Left lung (tissue), 10 donors: ENCODE results near the gene COL15A1. TPM values are rescaled to one million over a fixed set of nuclear protein-coding genes. Genes with fewer than 3 reads are reported as not detected.

ENCODE experiments used
- ATAC-seq: fragments of 200-7000 bp; cut with Tn5 transposase; one replicate; pipeline ENCODE4 v1.9.1; 2020; ENCODE audit warnings: moderate library complexity
- DNase-seq, 4 donors: peaks; one replicate each; pipeline ENCODE4 v3.0.0-alpha.2; 2013 to 2020
- H3K27ac ChIP-seq, 2 donors: fragments of 200-600 bp; sonication (generic) in 1 of 2; one replicate each; pipeline versions ENCODE4 v1.5.0 to v1.8.0; 2020 to 2021
- H3K27me3 ChIP-seq, 2 donors: fragments of 200-600 bp; sonication (generic) in 1 of 2; one replicate each; pipeline versions ENCODE4 v1.5.0 to v1.8.0; 2020 to 2021
- H3K36me3 ChIP-seq, 2 donors: fragments of 200-600 bp; sonication (generic) in 1 of 2; one replicate each; pipeline versions ENCODE4 v1.5.0 to v1.8.0; 2020 to 2021
- H3K4me1 ChIP-seq, 2 donors: fragments of 200-600 bp; one replicate each; pipeline ENCODE4 v1.8.0; 2021
- H3K4me3 ChIP-seq, 2 donors: fragments of 200-600 bp; sonication (generic) in 1 of 2; one replicate each; pipeline versions ENCODE4 v1.5.0 to v1.8.0; 2020 to 2021; ENCODE audit warnings: mild to moderate bottlenecking in 1 of 2
- H3K9me3 ChIP-seq, 2 donors: fragments of 200-600 bp; sonication (generic) in 1 of 2; one replicate each; pipeline versions ENCODE4 v1.5.0 to v1.8.0; 2020 to 2021
- intact Hi-C, 2 donors: fragments of 100-400 bp; cut with DNase I; formaldehyde crosslinking; loops; one replicate each; pipeline versions ENCODE4 v1.11.2 to v1.14.2; 2022
- polyA plus RNA-seq, 6 donors: library from polyadenylated mRNA; unstranded; fragments of 120-200 nt; gene quantifications; one replicate each; pipeline ENCODE4 v1.2.1, GENCODE V29; 2013; ENCODE audit not compliant: insufficient read length in 6 of 6
- total RNA-seq, 2 donors: library from RNA; stranded (reverse); fragmentation: NEBNext Ultra II Directional; extraction: Animal tissue kit (Norgen Biotek cat#: 25700); gene quantifications; one replicate each; pipeline ENCODE4 v1.2.1, GENCODE V29; 2021
- TF ChIP-seq, protein P1 (sequence below), 2 donors: fragments of 200-600 bp; sonication (generic) in 1 of 2; IDR thresholded peaks; one replicate each; pipeline versions ENCODE4 v1.5.0 to v1.8.0; 2021; ENCODE audit warnings: antibody characterized with exemption in 2 of 2
- donor health status: DM: no; HTN: yes; CAD: no.
- donor health status: DM: no; HTN: no; CAD: no.

Gene COL15A1
- total and polyA plus RNA-seq, 8 donors: 2.4 to 58.4 (median 7.4) TPM

DNA sequence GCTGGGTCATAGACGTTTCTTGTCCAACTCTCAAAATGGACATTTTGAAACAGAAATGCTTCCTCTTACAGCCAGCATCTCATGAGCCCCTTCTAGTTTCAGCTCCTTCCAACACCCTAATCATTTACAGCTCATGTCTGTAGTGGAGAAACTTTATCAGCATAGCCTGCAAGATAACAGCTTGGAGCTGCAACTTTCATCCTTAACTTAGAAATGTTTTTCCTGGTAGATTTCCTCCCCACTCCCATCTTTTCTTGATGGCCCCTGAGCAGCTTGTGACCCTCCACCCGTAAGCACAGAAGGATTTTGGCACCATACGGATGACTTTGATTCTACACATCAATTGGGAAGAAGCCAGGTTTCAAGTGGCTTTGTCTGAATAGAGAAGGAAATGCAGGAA lies 107.7 kb downstream of the COL15A1 start:
- DNase-seq (no peak), ATAC-seq (no peak)
- Histone ChIP-seq H3K27me3 (peaks cover 0 to 7% of the 10 kb centered on the region in 2 donors), H3K9me3 (no peaks in the 10 kb centered on the region), H3K27ac (no peak overlapping the region), H3K4me1 (peaks cover 0 to 3% of the 10 kb centered on the region in 2 donors), H3K4me3 (no peak overlapping the region), H3K36me3 (no peaks in the 10 kb centered on the region)
- intact Hi-C loops: no loop called here
- TF ChIP-seq, protein P1, sequence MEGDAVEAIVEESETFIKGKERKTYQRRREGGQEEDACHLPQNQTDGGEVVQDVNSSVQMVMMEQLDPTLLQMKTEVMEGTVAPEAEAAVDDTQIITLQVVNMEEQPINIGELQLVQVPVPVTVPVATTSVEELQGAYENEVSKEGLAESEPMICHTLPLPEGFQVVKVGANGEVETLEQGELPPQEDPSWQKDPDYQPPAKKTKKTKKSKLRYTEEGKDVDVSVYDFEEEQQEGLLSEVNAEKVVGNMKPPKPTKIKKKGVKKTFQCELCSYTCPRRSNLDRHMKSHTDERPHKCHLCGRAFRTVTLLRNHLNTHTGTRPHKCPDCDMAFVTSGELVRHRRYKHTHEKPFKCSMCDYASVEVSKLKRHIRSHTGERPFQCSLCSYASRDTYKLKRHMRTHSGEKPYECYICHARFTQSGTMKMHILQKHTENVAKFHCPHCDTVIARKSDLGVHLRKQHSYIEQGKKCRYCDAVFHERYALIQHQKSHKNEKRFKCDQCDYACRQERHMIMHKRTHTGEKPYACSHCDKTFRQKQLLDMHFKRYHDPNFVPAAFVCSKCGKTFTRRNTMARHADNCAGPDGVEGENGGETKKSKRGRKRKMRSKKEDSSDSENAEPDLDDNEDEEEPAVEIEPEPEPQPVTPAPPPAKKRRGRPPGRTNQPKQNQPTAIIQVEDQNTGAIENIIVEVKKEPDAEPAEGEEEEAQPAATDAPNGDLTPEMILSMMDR (IDR thresholded peaks at IDR 0.05): no peak

GRCh38 chr9:99051851-99052250 lies 108.1 kb downstream of the COL15A1 start:
- no peaks in the 10 kb centered on the region for H3K9me3 ChIP-seq
- TF ChIP-seq, protein P1 (IDR thresholded peaks at IDR 0.05): no peak
- DNase-seq (no peak), ATAC-seq (no peak)
- intact Hi-C loops: no loop called here
- peaks cover 0 to 7% of the 10 kb centered on the region in 2 donors for H3K27me3 ChIP-seq
- H3K4me3 ChIP-seq: no peak overlapping the region
- peaks cover 0 to 8% of the 10 kb centered on the region in 2 donors for H3K4me1 ChIP-seq
- no peaks in the 10 kb centered on the region for H3K36me3 ChIP-seq
- H3K27ac ChIP-seq: no peak overlapping the region

DNA sequence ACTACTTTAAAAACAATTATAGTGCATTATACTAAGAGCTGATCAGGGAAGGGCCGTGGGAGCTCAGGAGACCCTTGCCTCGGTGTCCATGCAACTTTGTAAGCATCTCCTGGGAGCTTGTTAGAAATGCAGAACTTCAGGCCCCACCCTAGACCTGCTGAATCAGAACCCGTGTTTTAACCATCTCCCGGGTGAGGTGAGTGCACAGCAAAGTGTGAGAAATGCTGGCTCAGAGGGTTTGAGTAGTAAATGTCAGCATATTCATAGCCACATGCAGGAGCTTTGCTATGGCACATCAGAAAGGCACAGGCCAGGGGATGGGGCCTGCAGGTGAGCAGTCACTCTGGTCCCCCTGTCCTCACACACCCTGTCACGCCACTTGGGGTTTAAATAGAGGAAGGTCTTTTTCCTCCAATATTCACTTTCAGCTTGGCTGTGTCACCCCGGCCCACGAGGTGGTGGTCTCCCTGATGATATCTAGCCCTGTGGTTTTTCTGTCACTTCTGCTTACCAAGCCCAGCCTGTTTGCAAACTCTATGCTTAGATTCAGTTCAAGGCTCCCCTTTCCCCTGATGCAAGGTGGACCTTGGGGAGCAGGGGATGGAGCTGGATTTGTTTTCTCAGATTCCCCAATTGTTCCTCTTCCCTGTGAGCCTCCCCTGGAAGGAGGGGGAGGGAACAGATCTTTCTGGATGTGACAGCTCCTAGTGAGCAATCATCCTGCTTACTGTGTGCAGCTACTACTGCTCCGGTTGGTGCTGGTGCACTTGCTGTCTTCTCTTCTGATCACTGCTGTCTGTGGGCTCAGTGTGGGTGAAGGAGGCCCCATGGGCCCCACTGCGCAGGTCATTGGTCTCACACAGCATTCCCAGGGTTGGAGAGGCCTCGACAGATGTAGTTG lies 109.4 kb downstream of the COL15A1 start:
- H3K4me1 ChIP-seq: peaks cover 3 to 20% of the 10 kb centered on the region in 2 donors
- ATAC-seq (no peak), DNase-seq (no peak)
- no peak overlapping the region for H3K27ac ChIP-seq
- H3K36me3 ChIP-seq: no peaks in the 10 kb centered on the region
- H3K27me3 ChIP-seq: peaks cover 0 to 7% of the 10 kb centered on the region in 2 donors
- intact Hi-C loops: no loop called here
- H3K4me3 ChIP-seq: no peak overlapping the region
- TF ChIP-seq, protein P1 (IDR thresholded peaks at IDR 0.05): no peak
- H3K9me3 ChIP-seq: no peaks in the 10 kb centered on the region

DNA sequence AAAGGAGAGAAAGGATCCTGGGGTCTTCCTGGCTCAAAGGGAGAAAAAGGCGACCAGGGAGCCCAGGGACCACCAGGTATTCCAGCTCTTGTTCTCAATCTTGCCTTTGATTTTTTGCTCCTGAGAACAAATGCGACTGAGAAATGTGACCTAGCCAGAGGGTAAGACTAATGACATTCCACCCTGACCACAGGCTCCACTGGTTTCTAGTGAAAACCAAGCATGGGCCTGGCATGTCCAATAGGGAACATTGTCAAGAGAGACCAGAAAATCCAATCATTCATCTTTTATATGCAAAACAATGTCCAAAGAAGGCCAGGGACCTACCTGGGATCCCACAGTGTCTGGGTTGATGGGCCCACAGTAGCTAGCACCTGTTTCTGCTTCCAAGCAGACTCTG lies 110.9 kb downstream of the COL15A1 start:
- intact Hi-C loops: no loop called here
- H3K4me3 ChIP-seq: no peak overlapping the region
- DNase-seq (no peak), ATAC-seq (no peak)
- peaks cover 3 to 35% of the 10 kb centered on the region in 2 donors for H3K4me1 ChIP-seq
- peaks cover 0 to 7% of the 10 kb centered on the region in 2 donors for H3K27me3 ChIP-seq
- H3K9me3 ChIP-seq: no peaks in the 10 kb centered on the region
- no peaks in the 10 kb centered on the region for H3K36me3 ChIP-seq
- H3K27ac ChIP-seq: no peak overlapping the region
- TF ChIP-seq, protein P1 (IDR thresholded peaks at IDR 0.05): no peak

DNA sequence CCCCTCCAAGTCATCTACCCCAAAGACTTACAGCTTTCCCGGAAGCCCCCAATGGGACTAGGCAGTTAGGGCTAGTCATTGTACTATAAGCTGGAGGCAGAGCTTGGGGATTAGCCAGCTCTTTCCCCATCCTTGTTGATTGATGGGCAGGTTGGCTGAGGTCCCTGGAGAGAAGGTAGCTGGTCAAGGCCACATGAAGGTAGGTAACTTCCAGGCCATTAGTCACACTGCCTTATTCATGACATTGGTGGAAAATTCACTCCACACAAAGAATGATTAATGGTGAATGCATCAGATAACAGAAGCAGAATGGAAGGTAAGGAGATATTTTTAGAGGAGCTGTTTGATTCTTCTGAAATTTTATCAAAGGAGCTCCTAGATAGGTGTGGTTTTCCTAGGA lies 111.7 kb downstream of the COL15A1 start:
- no peaks in the 10 kb centered on the region for H3K36me3 ChIP-seq
- H3K9me3 ChIP-seq: no peaks in the 10 kb centered on the region

More for the DNA sequence above, 111.7 kb downstream of the COL15A1 start:
- Histone ChIP-seq H3K4me1 (peaks cover 3 to 43% of the 10 kb centered on the region in 2 donors), H3K27me3 (peaks cover 0 to 7% of the 10 kb centered on the region in 2 donors), H3K4me3 (no peak overlapping the region), H3K27ac (no peak overlapping the region)
- intact Hi-C loops: no loop called here
- no peak for ATAC-seq
- no peak for DNase-seq
- TF ChIP-seq, protein P1 (IDR thresholded peaks at IDR 0.05): no peak
